Activated T-cell treated with anti-CD3 and anti-CD28 coated beads, Interleukin-2, amount 50 U/mL, for 4 hours (primary cell): ENCODE data around the gene GOLGA6C. TPM values are rescaled to one million over a fixed set of nuclear protein-coding genes. Genes with fewer than 3 reads are reported as not detected.
"Not testable (repeated sequence)": the region's sequence is repeated elsewhere in the genome, so short reads cannot be mapped to it uniquely, and the experiment has no call there.

Experiments used
- ATAC-seq, 2 donors: fragments of 200-7000 bp; cut with Tn5 transposase; one replicate each; pipeline ENCODE4 v1.10.0; 2021
- DNase-seq: peaks from one replicate; pipeline ENCODE4 v3.0.0-alpha.2; 2020
- H3K27me3 Mint-ChIP-seq: one replicate; pipeline ENCODE4 v1.8.0; 2021; ENCODE audit warnings: low read depth, mixed read lengths
- H3K36me3 Mint-ChIP-seq: one replicate; pipeline ENCODE4 v1.8.0; 2022; ENCODE audit warnings: mixed read lengths; ENCODE audit not compliant: insufficient read depth
- H3K4me1 Mint-ChIP-seq: one replicate; pipeline ENCODE4 v1.8.0; 2021; ENCODE audit warnings: low read depth, mixed read lengths
- H3K4me3 Mint-ChIP-seq: one replicate; pipeline ENCODE4 v1.8.0; 2021; ENCODE audit warnings: mild to moderate bottlenecking, moderate library complexity, mixed read lengths
- H3K9me3 Mint-ChIP-seq: one replicate; pipeline ENCODE4 v1.8.0; 2021; ENCODE audit warnings: mixed read lengths
- total RNA-seq, 3 donors: library from RNA; stranded (reverse); gene quantifications; one replicate each; pipeline ENCODE4 v1.2.1, GENCODE V29; 2021

GOLGA6C gene
- total RNA-seq, 3 donors from 2014 or later, result not detected

DNA sequence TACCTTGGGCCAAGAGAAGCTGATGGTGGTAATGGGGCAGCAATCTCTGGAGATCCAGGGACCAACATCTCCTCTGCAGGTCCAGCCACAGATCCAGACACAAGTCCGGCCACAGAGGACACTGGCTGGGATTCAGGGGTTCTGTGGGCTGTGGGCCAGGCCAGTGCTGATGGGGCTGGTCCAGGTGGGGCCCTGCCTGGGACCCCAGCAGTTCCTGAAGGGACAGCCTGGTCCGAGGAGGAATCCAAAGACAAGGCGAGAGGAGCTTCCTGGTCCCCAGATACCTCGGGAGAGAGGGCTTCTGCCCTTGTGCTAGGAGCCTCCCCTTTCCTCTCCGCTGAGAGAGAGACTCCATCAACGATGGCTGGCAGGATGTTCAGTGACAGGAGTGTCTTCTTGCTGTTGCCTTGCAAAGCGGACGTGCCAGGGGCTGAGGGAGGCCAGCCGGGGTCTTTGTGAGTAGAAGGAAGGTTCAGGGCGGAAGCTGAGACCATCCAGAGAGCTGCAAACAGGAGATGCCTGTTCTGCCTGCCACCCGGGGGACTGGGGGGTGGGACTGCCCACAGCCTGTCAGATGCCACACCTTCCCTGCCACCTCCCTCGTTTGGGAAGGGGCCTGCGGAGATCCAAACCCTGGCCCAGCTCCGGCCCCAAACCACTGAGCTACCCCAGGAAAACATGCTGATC, 24.5 kb upstream of the GOLGA6C start:
- ATAC-seq (no peak), DNase-seq (no peak)
- Mint-ChIP-seq H3K4me3 (no peak overlapping the region), H3K9me3 (no peaks in the 10 kb centered on the region), H3K27me3 (peaks cover 28% of the 10 kb centered on the region), H3K36me3 (no peaks in the 10 kb centered on the region), H3K4me1 (no peaks in the 10 kb centered on the region)

- no peaks in the 10 kb centered on the region for H3K36me3 Mint-ChIP-seq
- H3K4me1 Mint-ChIP-seq, result no peaks in the 10 kb centered on the region
- DNase-seq, result no peak
Measured at GRCh38 chr15:75234191-75234810, 23.8 kb upstream of the GOLGA6C start.

GRCh38 chr15:75235051-75235673, 23.0 kb upstream of the GOLGA6C start:
- H3K27me3 Mint-ChIP-seq, result peaks cover 28% of the 10 kb centered on the region
- ATAC-seq (no peak), DNase-seq (no peak)
- H3K4me3 Mint-ChIP-seq, result no peak overlapping the region
- H3K4me1 Mint-ChIP-seq, result no peaks in the 10 kb centered on the region
- H3K9me3 Mint-ChIP-seq, result no peaks in the 10 kb centered on the region
- H3K36me3 Mint-ChIP-seq, result no peaks in the 10 kb centered on the region

More at GRCh38 chr15:75234191-75234810, 23.8 kb upstream of the GOLGA6C start:
- Mint-ChIP-seq H3K27me3 (peaks cover 28% of the 10 kb centered on the region), H3K9me3 (no peaks in the 10 kb centered on the region), H3K4me3 (no peak overlapping the region)
- no peak for ATAC-seq

DNA sequence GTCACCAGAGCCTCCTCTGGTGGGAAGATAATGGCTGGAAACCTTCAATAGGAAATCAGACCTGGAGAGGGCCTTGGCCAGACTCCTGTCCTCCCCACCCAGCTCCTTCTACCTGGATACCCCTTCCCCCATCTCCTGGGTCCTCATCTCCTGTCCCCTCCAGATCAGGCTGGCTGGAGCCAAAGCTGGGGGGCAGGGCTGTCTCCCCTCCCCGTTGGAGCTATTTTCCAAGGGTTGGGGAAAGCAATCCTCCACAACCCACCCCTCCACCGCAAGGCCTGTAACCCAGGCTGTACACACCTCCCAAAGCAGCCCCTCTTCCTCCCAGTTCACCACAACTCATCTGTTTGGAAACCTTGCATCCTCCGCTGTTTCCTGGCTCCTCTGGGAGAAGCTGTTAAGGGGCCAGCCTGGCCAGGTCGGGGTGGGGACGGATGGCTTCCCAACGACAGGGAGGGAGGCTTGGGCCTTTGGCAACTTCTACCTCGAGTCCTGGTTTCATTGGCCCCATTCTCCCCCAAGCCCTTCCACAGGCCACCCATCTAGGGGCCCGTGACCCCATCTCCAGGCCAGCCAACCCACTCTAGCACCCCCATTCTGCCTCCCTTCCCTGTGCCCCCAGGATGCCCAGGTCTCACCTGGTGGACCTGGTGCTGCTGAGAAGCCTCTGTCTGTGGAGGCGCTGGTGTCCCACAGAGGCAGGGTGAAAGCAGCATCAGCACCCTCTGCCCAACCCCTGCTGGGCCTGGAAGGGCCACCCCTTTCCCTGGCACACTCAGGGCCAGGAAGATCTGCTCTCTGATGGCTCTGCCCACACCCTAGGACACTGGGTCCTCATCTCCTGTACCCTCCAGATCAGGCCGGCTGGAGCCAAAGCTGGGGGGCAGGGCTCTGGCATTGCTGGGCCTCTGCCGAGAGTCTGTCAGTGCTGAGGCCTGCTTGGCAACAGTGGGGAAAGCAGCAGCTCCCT, 22.1 kb upstream of the GOLGA6C start:
- Mint-ChIP-seq H3K9me3 (no peaks in the 10 kb centered on the region), H3K4me3 (no peak overlapping the region), H3K4me1 (no peaks in the 10 kb centered on the region), H3K27me3 (peaks cover 30% of the 10 kb centered on the region), H3K36me3 (no peaks in the 10 kb centered on the region)
- no peak for ATAC-seq
- DNase-seq, result no peak

DNA sequence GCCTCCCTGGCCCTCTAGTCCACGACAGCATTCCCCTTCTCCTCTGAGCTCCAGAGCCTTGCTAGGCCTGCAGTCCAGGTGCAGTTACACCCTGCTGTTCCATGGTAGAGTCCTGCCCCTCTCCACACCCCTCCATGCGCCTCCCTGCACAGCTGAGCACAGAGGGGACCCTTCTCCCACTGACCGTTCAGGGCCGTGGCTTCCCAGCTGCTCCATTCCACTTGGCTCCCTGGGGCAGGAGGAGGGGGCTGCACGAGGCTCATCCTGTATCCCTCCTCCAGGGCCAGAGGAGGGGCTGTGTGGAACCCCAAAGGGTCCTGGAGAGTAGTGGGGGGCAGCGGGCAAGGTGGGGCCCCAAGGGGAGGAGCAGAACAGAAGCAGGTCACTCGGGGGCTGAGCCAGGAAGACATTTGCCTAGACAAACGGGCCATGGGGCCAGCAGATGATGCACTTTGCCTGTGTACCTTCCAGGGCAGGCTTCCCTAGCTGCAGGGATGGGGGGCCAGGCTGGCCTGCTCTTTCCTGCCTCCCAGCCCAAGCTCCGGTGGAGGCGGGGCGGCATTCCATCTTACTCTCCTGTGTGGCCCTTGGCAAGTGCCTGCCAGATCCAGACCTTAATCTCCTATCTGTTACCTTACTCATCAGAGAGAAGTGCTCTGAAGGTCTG, 20.7 kb upstream of the GOLGA6C start:
- Mint-ChIP-seq H3K4me1 (no peaks in the 10 kb centered on the region), H3K4me3 (no peak overlapping the region), H3K27me3 (peaks cover 22% of the 10 kb centered on the region), H3K9me3 (no peaks in the 10 kb centered on the region), H3K36me3 (no peaks in the 10 kb centered on the region)
- ATAC-seq, result no peak
- no peak for DNase-seq

DNA sequence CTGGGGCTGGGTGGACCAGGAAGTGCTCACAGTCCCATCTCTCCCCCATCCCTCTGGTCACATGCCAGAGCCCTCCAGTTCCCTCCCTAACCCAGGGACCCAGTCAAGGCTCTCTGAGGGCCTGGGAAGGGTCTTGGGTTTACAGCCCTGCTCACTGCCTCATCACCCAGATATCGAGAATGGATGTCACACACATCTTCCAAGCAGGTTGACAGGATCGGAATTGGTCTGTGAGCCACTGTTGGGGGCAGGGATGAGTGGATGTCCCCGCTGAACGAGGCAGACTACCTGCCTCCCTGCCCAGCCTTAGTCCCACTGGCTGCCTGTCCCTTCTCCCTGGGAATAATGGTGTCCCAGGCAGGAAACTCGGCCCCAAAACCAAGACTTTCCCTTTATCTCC, 20.0 kb upstream of the GOLGA6C start:
- H3K4me1 Mint-ChIP-seq, result no peaks in the 10 kb centered on the region
- no peaks in the 10 kb centered on the region for H3K9me3 Mint-ChIP-seq
- H3K36me3 Mint-ChIP-seq, result no peaks in the 10 kb centered on the region
- peaks cover 17% of the 10 kb centered on the region for H3K27me3 Mint-ChIP-seq
- DNase-seq (no peak), ATAC-seq (no peak)
- H3K4me3 Mint-ChIP-seq, result no peak overlapping the region

- not testable (repeated sequence) for H3K4me1 Mint-ChIP-seq, H3K36me3 Mint-ChIP-seq, ATAC-seq, H3K9me3 Mint-ChIP-seq, H3K4me3 Mint-ChIP-seq, DNase-seq
- H3K27me3 Mint-ChIP-seq, result peaks cover 17% of the 10 kb centered on the region
Measured at GRCh38 chr15:75245741-75246140, 12.4 kb upstream of the GOLGA6C start.

- not testable (repeated sequence) for H3K4me1 Mint-ChIP-seq, DNase-seq
Measured at GRCh38 chr15:75248991-75249390, 9.1 kb upstream of the GOLGA6C start.

GRCh38 chr15:75249726-75250125, 8.4 kb upstream of the GOLGA6C start:
- no peaks in the 10 kb centered on the region for H3K9me3 Mint-ChIP-seq
- ATAC-seq (no peak), DNase-seq (no peak)
- H3K27me3 Mint-ChIP-seq, result peaks cover 14% of the 10 kb centered on the region
- H3K4me3 Mint-ChIP-seq, result no peak overlapping the region
- no peaks in the 10 kb centered on the region for H3K4me1 Mint-ChIP-seq
- no peaks in the 10 kb centered on the region for H3K36me3 Mint-ChIP-seq

More at GRCh38 chr15:75248991-75249390, 9.1 kb upstream of the GOLGA6C start:
- ATAC-seq, H3K9me3 Mint-ChIP-seq, H3K4me3 Mint-ChIP-seq, H3K36me3 Mint-ChIP-seq: not testable (repeated sequence)
- peaks cover 14% of the 10 kb centered on the region for H3K27me3 Mint-ChIP-seq

DNA sequence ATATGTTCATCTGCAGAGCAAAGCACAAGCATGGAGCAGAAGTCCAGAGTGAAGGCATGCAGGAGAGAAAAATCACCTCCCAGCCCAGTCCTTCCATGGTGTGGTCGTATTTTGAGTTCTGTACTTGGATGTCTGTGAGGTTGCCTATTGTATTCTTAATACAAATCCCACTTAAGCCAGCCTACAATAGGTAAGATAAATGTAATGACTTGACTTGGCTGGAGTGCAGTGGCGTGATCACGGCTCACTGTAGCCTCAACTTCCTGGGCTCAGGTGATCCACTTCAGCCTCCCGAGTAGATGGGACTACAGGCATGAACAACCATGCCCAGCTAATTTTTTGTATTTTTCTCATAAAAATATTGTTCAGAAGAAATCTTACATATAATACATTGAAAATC, 6.8 kb upstream of the GOLGA6C start:
- not testable (repeated sequence) for H3K4me1 Mint-ChIP-seq

GRCh38 chr15:75252285-75252684, 5.8 kb upstream of the GOLGA6C start:
- DNase-seq, H3K4me3 Mint-ChIP-seq, H3K4me1 Mint-ChIP-seq, H3K9me3 Mint-ChIP-seq, ATAC-seq, H3K36me3 Mint-ChIP-seq: not testable (repeated sequence)
- peaks cover 13% of the 10 kb centered on the region for H3K27me3 Mint-ChIP-seq

More for the DNA sequence above, 6.8 kb upstream of the GOLGA6C start:
- H3K4me3 Mint-ChIP-seq, H3K36me3 Mint-ChIP-seq, ATAC-seq, H3K9me3 Mint-ChIP-seq, DNase-seq: not testable (repeated sequence)
- H3K27me3 Mint-ChIP-seq, result peaks cover 13% of the 10 kb centered on the region

GRCh38 chr15:75258620-75259343, 648 bp downstream of the GOLGA6C start:
- not testable (repeated sequence) for ATAC-seq, DNase-seq, H3K4me1 Mint-ChIP-seq, H3K27me3 Mint-ChIP-seq, H3K9me3 Mint-ChIP-seq, H3K4me3 Mint-ChIP-seq, H3K36me3 Mint-ChIP-seq

DNA sequence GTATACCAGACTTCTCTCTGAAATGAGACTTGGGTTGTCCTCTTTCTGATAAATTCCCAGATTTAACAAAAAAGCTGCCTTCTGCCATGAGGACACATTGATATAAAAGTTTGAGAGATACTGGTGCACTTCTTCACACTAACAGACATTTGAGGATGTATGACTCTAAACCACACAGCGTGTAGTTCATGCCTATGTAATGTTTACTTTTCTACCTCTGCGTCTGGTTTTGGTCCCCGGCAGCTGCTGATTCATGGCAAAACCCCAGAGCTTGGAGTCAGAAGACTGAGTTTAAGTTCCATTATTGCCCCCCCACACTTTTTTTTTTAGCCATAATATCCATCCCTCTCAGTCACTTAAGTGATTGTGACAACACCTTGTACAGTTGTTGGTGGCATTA, 1.7 kb downstream of the GOLGA6C start:
- DNase-seq, H3K27me3 Mint-ChIP-seq, H3K4me1 Mint-ChIP-seq: not testable (repeated sequence)

More for the DNA sequence above, 1.7 kb downstream of the GOLGA6C start:
- H3K4me3 Mint-ChIP-seq, H3K9me3 Mint-ChIP-seq, ATAC-seq, H3K36me3 Mint-ChIP-seq: not testable (repeated sequence)
